WERI-Rb-1 (cell line): ENCODE results near the gene ST3GAL3.

Experiments
- DNase-seq: peaks from one replicate; pipeline ENCODE4 v3.0.0-alpha.2; 2020
- H3K27ac ChIP-seq: fragments of 250-450 bp; sonication (Bioruptor Pico); 2 replicates; pipeline ENCODE4 v1.5.1; 2020; ENCODE audit warnings: mild to moderate bottlenecking, moderate library complexity
- H3K27me3 ChIP-seq: fragments of 250-450 bp; sonication (Bioruptor Pico); 2 replicates; pipeline ENCODE4 v1.5.1; 2021; ENCODE audit warnings: mild to moderate bottlenecking, low read depth, moderate library complexity; ENCODE audit not compliant: insufficient read depth, severe bottlenecking
- H3K36me3 ChIP-seq: fragments of 250-450 bp; sonication (Bioruptor Pico); 2 replicates; pipeline ENCODE4 v1.5.1; 2020; ENCODE audit warnings: mild to moderate bottlenecking, moderate library complexity
- H3K4me3 ChIP-seq: 2 replicates; pipeline ENCODE4 v1.5.1; 2011; ENCODE audit warnings: low read depth, mild to moderate bottlenecking, control low read depth, low read length
- H3K9me3 ChIP-seq: fragments of 250-450 bp; sonication (Bioruptor Pico); 2 replicates; pipeline ENCODE4 v1.5.1; 2021; ENCODE audit warnings: mild to moderate bottlenecking, moderate library complexity; ENCODE audit not compliant: severe bottlenecking
- CTCF ChIP-seq: IDR thresholded peaks from 2 replicates; pipeline ENCODE4 v1.5.1; 2011; ENCODE audit warnings: low read depth, mild to moderate bottlenecking, control low read depth, inconsistent platforms, low read length

Gene ST3GAL3

GRCh38 chr1:43668956-43669355 lies 38.4 kb upstream of the ST3GAL3 start:
- Histone ChIP-seq H3K36me3 (peaks cover 94% of the 10 kb centered on the region), H3K27ac (no peak overlapping the region), H3K9me3 (no peaks in the 10 kb centered on the region), H3K4me3 (no peak overlapping the region), H3K27me3 (no peaks in the 10 kb centered on the region)
- TF ChIP-seq CTCF = no peak
- DNase-seq = no peak

GRCh38 chr1:43669878-43670277 lies 37.5 kb upstream of the ST3GAL3 start:
- no peak for TF ChIP-seq CTCF
- H3K4me3 ChIP-seq = no peak overlapping the region
- H3K36me3 ChIP-seq = peaks cover 90% of the 10 kb centered on the region
- no peak overlapping the region for H3K27ac ChIP-seq
- H3K9me3 ChIP-seq = no peaks in the 10 kb centered on the region
- DNase-seq = no peak
- no peaks in the 10 kb centered on the region for H3K27me3 ChIP-seq

- H3K9me3 ChIP-seq = no peaks in the 10 kb centered on the region
- H3K27me3 ChIP-seq = no peaks in the 10 kb centered on the region
- H3K4me3 ChIP-seq = no peak overlapping the region
- no peak overlapping the region for H3K27ac ChIP-seq
- no peak for TF ChIP-seq CTCF
- DNase-seq = no peak
- peaks cover 84% of the 10 kb centered on the region for H3K36me3 ChIP-seq
These were observed 36.1 kb upstream of the ST3GAL3 start for GRCh38 chr1:43671193-43671592.

GRCh38 chr1:43671626-43672330 lies 35.6 kb upstream of the ST3GAL3 start:
- Histone ChIP-seq H3K27me3 (no peaks in the 10 kb centered on the region), H3K4me3 (no peak overlapping the region), H3K9me3 (no peaks in the 10 kb centered on the region), H3K36me3 (peaks cover 78% of the 10 kb centered on the region), H3K27ac (no peak overlapping the region)
- DNase-seq = no peak
- no peak for TF ChIP-seq CTCF

- peaks cover 63% of the 10 kb centered on the region for H3K36me3 ChIP-seq
These were observed 34.1 kb upstream of the ST3GAL3 start for GRCh38 chr1:43673261-43673660.

More at GRCh38 chr1:43673261-43673660, 34.1 kb upstream of the ST3GAL3 start:
- Histone ChIP-seq H3K9me3 (no peaks in the 10 kb centered on the region), H3K27ac (no peak overlapping the region), H3K4me3 (no peak overlapping the region), H3K27me3 (no peaks in the 10 kb centered on the region)
- TF ChIP-seq CTCF = no peak
- no peak for DNase-seq
